ENCODE data around the gene TMEM45B. TPM values are rescaled to one million over a fixed set of nuclear protein-coding genes. Genes with fewer than 3 reads are reported as not detected.

TMEM45B gene
- 0.04 to 0.18 TPM (median 0.11 TPM) in 5 replicates for total RNA-seq (2022; extraction: Qiagen RNA extraction)

DNA sequence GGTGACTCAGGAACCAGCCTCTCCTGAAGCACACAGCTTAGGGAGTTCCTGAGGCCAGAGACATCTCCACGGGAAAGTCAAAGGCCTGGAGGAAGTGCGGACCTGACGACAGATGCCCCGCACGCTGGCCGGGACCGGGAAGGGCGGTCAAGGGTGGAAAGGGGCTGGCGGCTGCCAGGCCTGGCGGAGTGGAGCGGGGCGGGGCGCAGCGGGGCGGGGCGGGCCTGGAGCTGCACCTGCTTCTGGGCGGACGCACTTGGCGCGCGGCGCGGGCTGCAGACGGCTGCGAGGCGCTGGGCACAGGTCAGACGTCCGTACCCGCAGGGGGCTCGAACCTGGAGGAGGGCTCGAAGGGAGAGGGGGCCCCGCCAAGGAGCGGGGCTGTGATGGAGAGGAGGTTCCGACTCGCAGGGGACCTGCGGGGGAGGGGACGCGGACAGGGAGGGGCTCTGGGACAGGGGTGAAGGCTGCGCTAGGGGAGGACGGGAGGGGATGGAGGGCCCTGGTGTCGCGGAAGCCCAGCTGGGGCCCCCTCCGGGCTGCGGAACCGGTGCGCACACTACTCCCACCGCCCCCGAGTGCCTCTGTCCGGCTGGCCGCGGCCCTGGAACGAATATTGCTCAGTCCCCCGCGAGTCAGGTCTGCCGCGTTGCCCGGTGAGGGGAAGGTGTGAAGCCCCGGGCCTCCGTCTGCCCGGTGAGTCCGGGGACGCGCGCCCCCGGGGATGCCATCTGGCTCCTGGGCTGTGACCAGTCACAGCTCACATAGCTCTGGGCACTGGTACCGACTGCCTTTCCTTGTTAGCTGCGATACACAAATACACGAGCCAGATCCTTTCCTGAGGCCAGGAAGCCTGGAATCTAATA, at the start of gene TMEM45B:
Gene TMEM45B (plus strand): TSS at position 253 of the 866 bp plus-strand sequence. CDS start 36,635 bp downstream, outside the sequence.

DNA sequence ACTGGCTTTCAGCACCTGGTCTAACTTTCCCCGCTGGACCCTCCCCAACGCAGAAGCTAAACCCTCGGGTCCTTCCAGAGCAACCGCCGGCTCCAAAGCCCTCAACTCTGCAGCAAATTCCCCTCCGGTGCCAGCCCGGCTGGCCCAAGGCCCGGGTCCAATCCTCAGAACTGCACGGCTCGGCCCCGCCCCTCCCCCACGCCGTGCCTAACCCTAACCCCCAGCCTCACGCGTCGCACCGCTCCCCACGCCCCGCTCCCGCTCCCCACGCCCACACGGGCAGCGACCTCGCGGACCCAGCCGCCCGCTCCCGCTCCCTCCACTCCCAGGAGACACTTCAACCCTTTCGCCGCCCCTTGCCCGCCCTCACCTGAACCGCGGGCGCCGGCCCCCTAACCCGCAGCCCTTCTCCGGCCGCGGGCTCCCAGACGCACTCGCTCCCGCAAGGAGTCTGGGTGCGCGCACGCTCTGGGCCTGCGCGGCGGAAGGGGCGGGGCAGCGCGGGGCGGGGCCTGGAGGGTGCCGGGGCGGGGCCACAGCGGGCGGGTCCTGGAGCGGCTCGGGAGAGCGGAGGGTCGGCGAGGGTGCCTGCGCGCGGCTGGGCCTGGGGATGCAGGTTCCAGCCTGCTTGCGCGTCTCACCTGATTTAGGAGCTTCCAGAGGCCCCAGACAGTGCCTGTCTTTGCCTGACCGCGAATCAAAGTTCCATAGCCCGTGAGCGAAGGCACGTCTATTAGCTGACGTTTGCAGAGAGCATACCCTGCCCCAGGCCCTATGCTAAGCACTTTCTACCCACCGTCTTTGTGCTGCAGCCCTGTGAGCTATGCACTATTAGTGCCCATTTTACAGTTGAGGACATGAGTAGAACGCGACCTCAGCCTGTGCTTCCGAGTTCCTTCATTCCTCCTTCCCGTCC, 79.7 kb downstream of the TMEM45B start, which contains the start of gene NFRKB:
Gene NFRKB (minus strand): TSS at position 453 of the 916 bp plus-strand sequence. CDS start 2,729 bp downstream, outside the sequence.

Other genes starting within 250 kb of the TMEM45B start
- 8.5 to 13.5 TPM (median 13.2 TPM) in 5 replicates for gene NFRKB, start 79.7 kb downstream of the TMEM45B start, total RNA-seq (2022; extraction: Qiagen RNA extraction)
- gene PRDM10, start 187.0 kb downstream of the TMEM45B start, total RNA-seq (2022; extraction: Qiagen RNA extraction), result 1.0 to 2.0 TPM (median 1.8 TPM) in 5 replicates